Stimulated activated CD8-positive, alpha-beta memory T cell treated with anti-CD3 and anti-CD28 coated beads, Interleukin-2, amount 100 ng/mL, for 1 hour (primary cell): Measurements from ENCODE around the gene MOBP.

Experiments used
- DNase-seq, 2 donors: peaks; one replicate each; pipeline ENCODE4 v3.0.0-alpha.2; 2020; ENCODE audit warnings: low read depth in 2 of 2

The MOBP gene

GRCh38 chr3:39499651-39500273, 32.3 kb downstream of the MOBP start:
- no peak for DNase-seq

GRCh38 chr3:39501059-39501458, 33.6 kb downstream of the MOBP start:
- DNase-seq = no peak

GRCh38 chr3:39501968-39502837, 34.7 kb downstream of the MOBP start:
- DNase-seq = no peak

GRCh38 chr3:39502838-39503145, 35.3 kb downstream of the MOBP start:
- DNase-seq = no peak

- no peak for DNase-seq
Observed at GRCh38 chr3:39505866-39506742, 38.6 kb downstream of the MOBP start.

GRCh38 chr3:39506863-39507262, 39.4 kb downstream of the MOBP start:
- no peak for DNase-seq

- DNase-seq = no peak
Observed at GRCh38 chr3:39513791-39514369, 46.4 kb downstream of the MOBP start.

- no peak for DNase-seq
Observed at GRCh38 chr3:39515681-39516441, 48.4 kb downstream of the MOBP start.

- DNase-seq = no peak
Observed at GRCh38 chr3:39519103-39519502, 51.6 kb downstream of the MOBP start.

GRCh38 chr3:39519554-39520288, 52.2 kb downstream of the MOBP start:
- DNase-seq = no peak

- DNase-seq = no peak
Observed at GRCh38 chr3:39521456-39521855, 54.0 kb downstream of the MOBP start.

GRCh38 chr3:39524107-39524506, 56.6 kb downstream of the MOBP start:
- DNase-seq = no peak

- DNase-seq = no peak
Observed at GRCh38 chr3:39528844-39529243, 61.4 kb downstream of the MOBP start.

GRCh38 chr3:39529577-39529976, 62.1 kb downstream of the MOBP start:
- DNase-seq = no peak

- DNase-seq = no peak
Observed at GRCh38 chr3:39531066-39531465, 63.6 kb downstream of the MOBP start.

- DNase-seq = no peak
Observed at GRCh38 chr3:39531665-39532064, 64.2 kb downstream of the MOBP start.

- DNase-seq = no peak
Observed at GRCh38 chr3:39532777-39533176, 65.3 kb downstream of the MOBP start.

- no peak for DNase-seq
Observed at GRCh38 chr3:39533226-39533625, 65.7 kb downstream of the MOBP start.

GRCh38 chr3:39540162-39540921, 72.9 kb downstream of the MOBP start:
- no peak for DNase-seq

- DNase-seq = no peak
Observed at GRCh38 chr3:39541442-39541841, 74.0 kb downstream of the MOBP start.
